Measurements from ENCODE around the gene AKT3.

DNA sequence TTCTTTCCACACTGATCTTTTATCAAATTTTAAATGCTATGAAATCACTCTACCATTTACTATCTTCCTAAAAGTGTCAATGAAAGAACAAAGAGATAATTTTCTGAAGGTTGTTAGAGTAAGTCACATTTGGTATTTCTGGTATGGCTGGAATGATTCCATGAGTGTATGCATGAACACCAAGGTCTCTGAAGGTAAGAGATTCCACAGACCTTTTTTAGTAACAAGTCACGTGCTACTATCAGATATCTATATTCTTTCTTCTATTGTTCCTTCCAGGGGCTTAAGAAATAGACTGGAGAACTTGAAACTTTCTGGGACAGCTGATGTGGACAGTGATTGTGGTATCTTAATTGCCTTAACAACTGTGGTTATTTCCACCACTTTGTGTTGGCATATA is 329.2 kb downstream of the AKT3 start:
- no peak for TF ChIP-seq POLR2AphosphoS5 (IDR thresholded peaks at IDR 0.05)
- TF ChIP-seq, protein P1, sequence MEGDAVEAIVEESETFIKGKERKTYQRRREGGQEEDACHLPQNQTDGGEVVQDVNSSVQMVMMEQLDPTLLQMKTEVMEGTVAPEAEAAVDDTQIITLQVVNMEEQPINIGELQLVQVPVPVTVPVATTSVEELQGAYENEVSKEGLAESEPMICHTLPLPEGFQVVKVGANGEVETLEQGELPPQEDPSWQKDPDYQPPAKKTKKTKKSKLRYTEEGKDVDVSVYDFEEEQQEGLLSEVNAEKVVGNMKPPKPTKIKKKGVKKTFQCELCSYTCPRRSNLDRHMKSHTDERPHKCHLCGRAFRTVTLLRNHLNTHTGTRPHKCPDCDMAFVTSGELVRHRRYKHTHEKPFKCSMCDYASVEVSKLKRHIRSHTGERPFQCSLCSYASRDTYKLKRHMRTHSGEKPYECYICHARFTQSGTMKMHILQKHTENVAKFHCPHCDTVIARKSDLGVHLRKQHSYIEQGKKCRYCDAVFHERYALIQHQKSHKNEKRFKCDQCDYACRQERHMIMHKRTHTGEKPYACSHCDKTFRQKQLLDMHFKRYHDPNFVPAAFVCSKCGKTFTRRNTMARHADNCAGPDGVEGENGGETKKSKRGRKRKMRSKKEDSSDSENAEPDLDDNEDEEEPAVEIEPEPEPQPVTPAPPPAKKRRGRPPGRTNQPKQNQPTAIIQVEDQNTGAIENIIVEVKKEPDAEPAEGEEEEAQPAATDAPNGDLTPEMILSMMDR (IDR thresholded peaks at IDR 0.05) = no peak

Measured in suprapubic skin (tissue), 3 donors.